ENCODE measurements around the gene FSTL5. TPM values are rescaled to one million over a fixed set of nuclear protein-coding genes. Genes with fewer than 3 reads are reported as not detected.
"Not testable (repeated sequence)": the region's sequence is repeated elsewhere in the genome, so short reads cannot be mapped to it uniquely, and the experiment has no call there.

Gene FSTL5
- total RNA-seq, 1 donor from 2014 or later, result not detected

DNA sequence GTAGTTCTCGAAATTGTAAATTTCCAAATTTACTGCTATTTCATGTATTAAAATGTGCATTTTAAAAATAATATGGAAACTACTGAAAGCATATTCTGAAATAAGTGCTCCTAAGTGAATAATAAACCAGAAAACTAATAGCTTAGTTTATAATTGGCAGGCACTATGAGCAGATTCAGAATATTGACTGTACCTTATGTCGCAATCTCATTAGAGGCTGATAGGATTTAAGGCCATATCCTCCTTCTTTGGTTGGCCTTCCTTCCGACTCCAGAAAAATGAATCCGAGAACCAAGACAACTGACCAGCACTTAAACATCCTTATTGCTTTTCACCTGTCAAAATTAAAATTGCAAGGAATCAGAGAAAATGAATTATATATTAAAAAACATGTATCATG, 52.7 kb downstream of the FSTL5 start:
- DNase-seq (no peak), ATAC-seq (ENCODE audit: poor library complexity) (no peak)
- intact Hi-C loops (cut with DNase I), result no loop called here

DNA sequence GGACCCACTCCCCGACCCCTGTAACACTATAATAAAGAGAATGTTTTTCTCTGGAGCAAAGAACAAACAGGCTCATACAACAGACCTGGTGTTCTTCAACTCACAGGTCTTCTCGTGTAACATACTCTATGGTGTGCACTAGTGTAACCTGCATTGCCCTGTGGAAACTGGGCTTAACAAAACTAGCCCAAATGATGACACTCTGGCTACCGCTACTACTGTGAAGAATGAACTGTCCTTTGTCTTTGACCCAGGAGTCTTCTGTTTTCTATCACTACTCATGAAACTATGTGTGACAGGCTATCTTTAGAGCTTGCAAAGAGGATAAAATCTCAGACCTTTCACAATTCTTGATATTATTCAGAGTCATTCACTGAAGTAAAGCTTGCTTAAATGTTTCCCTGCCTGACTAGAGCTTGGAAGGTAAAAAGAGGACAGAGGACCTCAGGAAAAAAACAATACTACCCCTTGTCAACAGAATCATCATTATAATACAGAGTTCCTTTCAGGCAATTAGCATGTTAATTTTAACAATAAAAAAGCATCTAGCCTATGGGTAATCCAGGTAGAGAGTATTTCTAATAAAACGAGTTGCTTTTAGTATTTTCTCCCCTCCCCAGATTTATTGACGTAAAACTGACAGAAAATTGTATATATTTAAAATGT, 59.2 kb downstream of the FSTL5 start:
- DNase-seq, result no peak
- intact Hi-C loops (cut with DNase I), result no loop called here
- ATAC-seq (ENCODE audit: poor library complexity), result no peak

DNA sequence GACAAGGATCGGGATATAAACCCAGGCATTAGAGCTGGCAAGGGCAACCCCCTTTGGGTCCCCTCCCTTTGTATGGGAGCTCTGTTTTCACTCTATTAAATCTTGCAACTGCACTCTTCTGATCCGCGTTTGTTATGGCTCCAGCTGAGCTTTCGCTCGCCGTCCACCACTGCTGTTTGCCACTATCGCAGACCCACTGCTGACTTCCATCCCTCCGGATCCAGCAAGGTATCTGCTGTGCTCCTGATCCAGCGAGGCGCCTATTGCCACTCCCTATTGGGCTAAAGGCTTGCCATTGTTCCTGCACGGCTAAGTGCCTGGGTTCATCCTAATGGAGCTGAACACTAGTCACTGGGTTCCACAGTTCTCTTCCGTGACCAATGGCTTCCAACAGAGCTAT, 59.9 kb downstream of the FSTL5 start:
- ATAC-seq (ENCODE audit: poor library complexity); DNase-seq; intact Hi-C loops (cut with DNase I): not testable (repeated sequence)

GRCh38 chr4:162102713-162103112, 61.1 kb downstream of the FSTL5 start:
- DNase-seq, result no peak
- ATAC-seq (ENCODE audit: poor library complexity), result no peak
- intact Hi-C loops (cut with DNase I), result no loop called here

GRCh38 chr4:162101337-162101736, 62.5 kb downstream of the FSTL5 start:
- ATAC-seq (ENCODE audit: poor library complexity), result no peak
- intact Hi-C loops (cut with DNase I), result no loop called here
- DNase-seq, result no peak

DNA sequence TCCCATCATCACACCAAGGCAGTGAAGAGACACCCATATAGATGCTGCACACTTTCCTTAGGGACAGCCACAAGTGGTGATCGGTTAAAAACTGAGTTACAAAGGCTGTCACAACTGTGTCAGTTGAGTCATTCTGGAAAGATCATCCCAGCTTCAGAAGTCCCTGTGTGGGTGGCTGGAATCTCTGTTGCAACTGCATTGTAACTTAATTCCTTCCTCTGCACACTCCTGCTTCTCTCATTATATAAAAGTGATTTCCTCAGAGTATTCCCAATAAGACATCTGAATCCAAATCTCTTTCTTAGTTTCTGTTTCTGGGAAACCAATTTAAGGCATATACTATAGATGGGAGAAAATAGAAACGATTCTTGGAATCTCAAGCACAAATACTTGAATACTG, 88.1 kb downstream of the FSTL5 start:
- no peak for ATAC-seq (ENCODE audit: poor library complexity)
- intact Hi-C loops (cut with DNase I), result no loop called here
- no peak for DNase-seq

DNA sequence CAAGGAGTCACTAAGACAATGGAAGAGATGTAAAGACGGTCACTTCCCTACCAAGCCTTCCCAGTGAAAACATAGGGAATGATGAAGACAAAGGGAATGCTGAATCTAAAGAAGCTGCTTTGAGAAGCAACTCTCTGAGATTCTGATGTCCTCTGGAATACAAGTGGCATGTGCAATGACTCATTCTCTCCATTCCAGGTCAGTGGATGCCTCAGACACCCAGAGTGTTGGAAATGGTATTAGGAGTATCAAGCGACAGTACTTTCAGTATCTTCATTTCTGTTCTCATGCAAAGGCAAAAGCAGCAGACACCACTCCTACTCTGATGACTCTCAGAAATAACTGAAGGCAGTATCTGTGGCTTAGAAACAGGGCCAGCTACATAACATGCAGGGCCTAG, 102.6 kb downstream of the FSTL5 start:
- no peak for ATAC-seq (ENCODE audit: poor library complexity)
- intact Hi-C loops (cut with DNase I), result no loop called here
- no peak for DNase-seq

DNA sequence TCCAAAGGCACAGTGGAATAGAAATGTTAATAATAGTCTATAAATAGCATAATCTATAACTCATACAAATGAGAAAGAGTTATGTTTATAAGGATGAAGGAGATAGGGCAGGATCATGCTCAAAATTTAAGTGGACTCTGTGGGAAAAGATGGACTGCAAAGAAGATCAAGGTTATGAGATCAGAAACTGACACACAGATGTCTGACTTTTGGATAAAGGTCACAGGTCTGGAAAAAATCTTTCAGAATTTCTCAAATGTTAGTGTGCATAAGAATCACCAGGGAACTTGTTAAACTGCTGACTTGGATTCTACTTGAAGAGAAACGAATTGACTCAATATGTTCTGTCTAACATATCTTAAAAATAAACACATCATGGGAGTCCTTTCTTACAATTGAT, 104.1 kb downstream of the FSTL5 start:
- ATAC-seq (ENCODE audit: poor library complexity) (no peak), DNase-seq (no peak)
- intact Hi-C loops (cut with DNase I), result no loop called here

DNA sequence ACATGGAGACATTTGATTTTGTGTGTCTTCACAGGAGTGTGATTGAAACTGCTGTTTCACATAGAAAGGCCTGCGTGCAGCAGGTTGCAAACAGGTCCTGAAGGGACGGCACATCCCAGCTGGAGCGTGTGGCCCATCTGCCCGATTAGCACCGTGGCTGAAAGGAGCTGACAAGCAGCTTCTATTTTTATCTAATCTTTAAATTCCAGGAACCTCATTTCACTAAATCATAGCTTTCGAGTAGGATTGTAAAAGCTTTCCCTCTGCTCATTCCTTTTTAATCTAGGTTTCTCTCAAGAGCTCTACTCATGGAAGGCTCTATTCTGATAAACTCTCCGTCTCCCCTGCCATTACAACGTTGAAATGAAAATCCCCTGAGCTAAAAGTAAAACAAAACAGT, 106.8 kb downstream of the FSTL5 start:
- DNase-seq, result no peak
- no peak for ATAC-seq (ENCODE audit: poor library complexity)
- intact Hi-C loops (cut with DNase I), result no loop called here

DNA sequence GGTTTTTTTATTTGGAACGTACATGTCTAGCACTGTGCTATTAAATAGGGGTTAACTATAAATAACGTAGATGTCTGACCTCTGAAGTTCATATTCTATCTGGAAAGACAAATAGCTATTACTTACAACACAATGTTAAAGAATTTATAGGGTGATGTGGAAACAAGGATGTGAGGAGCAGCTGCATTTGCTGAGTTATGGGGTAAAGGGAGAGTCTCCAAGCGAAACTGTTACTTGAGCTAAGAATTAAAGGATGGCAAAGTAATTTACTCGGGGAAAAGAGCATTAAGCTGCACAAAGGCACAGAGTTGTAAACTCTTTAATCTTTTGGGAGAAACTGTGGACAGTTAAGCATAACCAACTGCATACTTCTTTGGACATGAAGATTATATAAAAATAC, 117.7 kb downstream of the FSTL5 start:
- DNase-seq, result no peak
- intact Hi-C loops (cut with DNase I), result no loop called here
- no peak for ATAC-seq (ENCODE audit: poor library complexity)

DNA sequence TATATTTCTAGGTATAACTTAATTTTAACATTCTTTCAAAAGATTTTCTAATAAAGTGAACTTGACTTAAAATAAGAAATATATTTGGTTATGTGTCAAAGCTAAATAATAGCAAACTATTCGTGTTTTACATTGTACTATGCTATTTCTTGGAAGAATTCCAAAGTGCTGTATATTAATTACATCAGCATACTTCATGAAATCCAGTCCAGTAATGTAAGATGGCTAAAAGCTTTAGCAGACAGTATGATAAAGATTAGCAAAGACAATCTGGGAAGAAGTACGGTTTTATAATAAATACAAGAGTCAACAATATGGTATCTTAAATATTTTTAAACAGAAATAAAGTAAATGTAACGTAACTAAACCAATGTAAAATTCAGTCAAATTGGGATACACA, 125.7 kb downstream of the FSTL5 start:
- ATAC-seq (ENCODE audit: poor library complexity), result no peak
- no peak for DNase-seq
- intact Hi-C loops (cut with DNase I), result no loop called here

GRCh38 chr4:162017863-162018262, 145.9 kb downstream of the FSTL5 start:
- no peak for ATAC-seq (ENCODE audit: poor library complexity)
- no peak for DNase-seq
- intact Hi-C loops (cut with DNase I), result no loop called here

- no peak for DNase-seq
- intact Hi-C loops (cut with DNase I), result no loop called here
- ATAC-seq (ENCODE audit: poor library complexity), result no peak
These were observed 146.8 kb downstream of the FSTL5 start for GRCh38 chr4:162016991-162017390.

DNA sequence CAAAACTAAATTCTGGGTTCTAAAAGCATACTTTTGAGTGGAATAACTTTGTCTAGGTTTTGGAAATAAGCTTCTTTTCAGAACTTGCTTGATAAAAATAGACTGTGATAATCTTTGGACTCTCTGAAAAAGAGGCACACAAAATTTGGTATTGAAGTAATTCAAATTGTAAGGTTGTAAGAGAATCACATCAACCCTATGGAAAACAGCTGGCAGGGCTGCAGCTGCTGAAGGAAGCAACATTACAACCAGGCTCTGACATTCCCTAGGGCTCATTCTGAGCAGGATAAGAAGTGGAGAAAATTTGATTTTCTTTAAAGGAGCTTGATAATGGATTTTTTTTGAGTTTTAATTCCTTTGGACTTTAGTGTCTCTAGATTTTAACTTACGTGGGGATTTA, 147.6 kb downstream of the FSTL5 start:
- intact Hi-C loops (cut with DNase I), result no loop called here
- ATAC-seq (ENCODE audit: poor library complexity) (no peak), DNase-seq (no peak)

DNA sequence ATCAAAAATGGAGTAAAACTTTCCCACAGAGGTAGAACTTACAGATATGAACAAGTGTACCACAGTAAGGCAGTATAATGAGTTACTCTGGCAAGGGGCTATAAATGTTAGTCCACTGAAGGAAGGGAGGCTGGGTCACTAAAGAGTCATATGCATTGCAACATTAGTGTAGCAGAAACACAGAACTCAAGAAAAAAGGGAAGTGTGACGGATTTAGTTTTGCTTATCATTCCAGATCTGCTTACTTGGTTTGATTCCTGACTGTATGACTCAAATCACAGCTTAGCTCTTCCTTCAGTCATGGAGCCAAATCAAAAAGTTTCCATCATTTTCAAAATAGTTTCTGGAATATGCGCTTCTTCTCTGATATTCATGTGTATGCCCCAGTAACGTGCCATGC, 148.7 kb downstream of the FSTL5 start:
- ATAC-seq (ENCODE audit: poor library complexity) (peak; percentile 15), DNase-seq (no peak)
- intact Hi-C loops (cut with DNase I), result no loop called here

- DNase-seq (no peak), ATAC-seq (ENCODE audit: poor library complexity) (no peak)
- intact Hi-C loops (cut with DNase I), result no loop called here
These were observed 152.7 kb downstream of the FSTL5 start for GRCh38 chr4:162011089-162011488.

GRCh38 chr4:162010362-162010761, 153.4 kb downstream of the FSTL5 start:
- intact Hi-C loops (cut with DNase I), result no loop called here
- no peak for ATAC-seq (ENCODE audit: poor library complexity)

DNA sequence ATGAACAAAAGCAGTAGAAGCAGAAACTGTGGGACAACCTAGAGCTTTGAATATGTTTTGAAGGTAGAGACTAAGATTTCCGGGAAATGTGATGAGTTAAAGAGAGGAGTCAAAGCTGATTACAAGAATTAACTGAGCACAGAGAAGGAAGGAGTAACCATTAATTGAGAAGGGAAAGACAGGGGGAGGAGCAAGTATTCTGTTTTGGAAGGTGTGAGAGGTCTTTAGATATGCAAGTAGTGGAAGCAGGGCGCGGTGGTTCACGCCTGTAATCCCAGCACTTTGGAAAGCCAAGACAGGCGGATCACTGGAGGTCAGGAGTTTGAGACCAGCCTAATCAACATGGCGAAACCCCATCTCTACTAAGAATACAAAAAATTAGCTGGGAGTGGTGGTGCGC, 171.5 kb downstream of the FSTL5 start:
- DNase-seq (no peak), ATAC-seq (ENCODE audit: poor library complexity) (no peak)
- intact Hi-C loops (cut with DNase I), result no loop called here

More at GRCh38 chr4:162010362-162010761, 153.4 kb downstream of the FSTL5 start:
- no peak for DNase-seq

- DNase-seq, result no peak
- intact Hi-C loops (cut with DNase I), result no loop called here
- ATAC-seq (ENCODE audit: poor library complexity), result no peak
These were observed 172.0 kb downstream of the FSTL5 start for GRCh38 chr4:161991811-161992210.

GRCh38 chr4:161990721-161991120, 173.1 kb downstream of the FSTL5 start:
- DNase-seq (no peak), ATAC-seq (ENCODE audit: poor library complexity) (no peak)
- intact Hi-C loops (cut with DNase I), result no loop called here

DNA sequence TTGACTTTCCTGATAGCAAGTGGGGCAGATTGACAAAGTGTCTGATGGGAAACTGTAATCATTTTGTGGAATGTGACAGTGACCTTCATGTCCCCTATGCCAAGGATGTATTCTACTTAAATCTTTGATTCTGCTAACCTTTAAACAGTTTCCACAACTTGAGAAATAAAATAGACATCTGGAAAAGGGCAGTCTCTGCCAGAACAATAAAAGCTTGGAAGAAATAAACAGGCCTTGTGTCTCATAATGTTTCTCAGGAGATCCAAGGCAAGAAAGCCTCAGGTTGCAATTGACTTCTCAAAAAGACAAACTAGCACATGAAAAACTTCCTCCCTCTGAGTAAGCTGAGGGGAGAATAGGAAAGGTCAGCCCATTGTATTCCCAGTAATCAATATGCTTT, 174.9 kb downstream of the FSTL5 start:
- no peak for DNase-seq
- ATAC-seq (ENCODE audit: poor library complexity), result no peak
- intact Hi-C loops (cut with DNase I), result no loop called here

Data from Right ventricle myocardium superior (tissue), 1 donor.